GM12865 (cell line): ENCODE data around the gene ATXN1.
A peak's percentile ranks its signal among the peaks of the same experiment; 100 is the strongest.

Source experiments
- DNase-seq: peaks from one replicate; pipeline ENCODE4 v3.0.0; 2010; ENCODE audit warnings: low read depth
- H3K4me3 ChIP-seq: 2 replicates; pipeline ENCODE4 v1.5.1; 2011; ENCODE audit warnings: mild to moderate bottlenecking, low read depth, low read length, control low read depth
- TF ChIP-seq, protein P1 (sequence below): IDR thresholded peaks from 2 replicates; pipeline ENCODE4 v1.5.1; 2011; ENCODE audit warnings: low read length, control low read depth, low read depth, inconsistent platforms; ENCODE audit not compliant: insufficient read depth; ENCODE audit errors: missing control alignments

The ATXN1 gene

DNA sequence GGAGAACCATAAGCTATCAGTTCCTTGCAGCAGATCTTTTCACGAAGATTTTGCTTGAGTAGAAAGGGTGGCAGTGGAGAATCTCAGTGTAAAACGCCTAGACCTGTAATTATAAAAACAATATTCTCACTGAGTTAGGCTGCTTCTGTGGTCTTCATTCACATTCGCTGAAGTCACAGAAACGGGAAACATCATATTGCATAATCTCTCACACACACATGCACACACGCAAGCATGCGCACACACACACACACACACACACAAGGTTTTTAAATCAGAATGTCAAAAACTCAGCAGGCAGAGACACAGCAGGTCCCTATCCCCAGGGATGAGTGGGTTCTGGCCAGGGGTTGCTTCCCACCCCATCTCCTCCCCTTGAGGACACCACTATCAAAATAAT lies 175.5 kb downstream of the ATXN1 start:
- peak overlapping the region; percentile 23; the same call in 1 of the 2 replicates for H3K4me3 ChIP-seq
- TF ChIP-seq, protein P1, sequence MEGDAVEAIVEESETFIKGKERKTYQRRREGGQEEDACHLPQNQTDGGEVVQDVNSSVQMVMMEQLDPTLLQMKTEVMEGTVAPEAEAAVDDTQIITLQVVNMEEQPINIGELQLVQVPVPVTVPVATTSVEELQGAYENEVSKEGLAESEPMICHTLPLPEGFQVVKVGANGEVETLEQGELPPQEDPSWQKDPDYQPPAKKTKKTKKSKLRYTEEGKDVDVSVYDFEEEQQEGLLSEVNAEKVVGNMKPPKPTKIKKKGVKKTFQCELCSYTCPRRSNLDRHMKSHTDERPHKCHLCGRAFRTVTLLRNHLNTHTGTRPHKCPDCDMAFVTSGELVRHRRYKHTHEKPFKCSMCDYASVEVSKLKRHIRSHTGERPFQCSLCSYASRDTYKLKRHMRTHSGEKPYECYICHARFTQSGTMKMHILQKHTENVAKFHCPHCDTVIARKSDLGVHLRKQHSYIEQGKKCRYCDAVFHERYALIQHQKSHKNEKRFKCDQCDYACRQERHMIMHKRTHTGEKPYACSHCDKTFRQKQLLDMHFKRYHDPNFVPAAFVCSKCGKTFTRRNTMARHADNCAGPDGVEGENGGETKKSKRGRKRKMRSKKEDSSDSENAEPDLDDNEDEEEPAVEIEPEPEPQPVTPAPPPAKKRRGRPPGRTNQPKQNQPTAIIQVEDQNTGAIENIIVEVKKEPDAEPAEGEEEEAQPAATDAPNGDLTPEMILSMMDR: no peak
- peak; percentile 40 for DNase-seq

DNA sequence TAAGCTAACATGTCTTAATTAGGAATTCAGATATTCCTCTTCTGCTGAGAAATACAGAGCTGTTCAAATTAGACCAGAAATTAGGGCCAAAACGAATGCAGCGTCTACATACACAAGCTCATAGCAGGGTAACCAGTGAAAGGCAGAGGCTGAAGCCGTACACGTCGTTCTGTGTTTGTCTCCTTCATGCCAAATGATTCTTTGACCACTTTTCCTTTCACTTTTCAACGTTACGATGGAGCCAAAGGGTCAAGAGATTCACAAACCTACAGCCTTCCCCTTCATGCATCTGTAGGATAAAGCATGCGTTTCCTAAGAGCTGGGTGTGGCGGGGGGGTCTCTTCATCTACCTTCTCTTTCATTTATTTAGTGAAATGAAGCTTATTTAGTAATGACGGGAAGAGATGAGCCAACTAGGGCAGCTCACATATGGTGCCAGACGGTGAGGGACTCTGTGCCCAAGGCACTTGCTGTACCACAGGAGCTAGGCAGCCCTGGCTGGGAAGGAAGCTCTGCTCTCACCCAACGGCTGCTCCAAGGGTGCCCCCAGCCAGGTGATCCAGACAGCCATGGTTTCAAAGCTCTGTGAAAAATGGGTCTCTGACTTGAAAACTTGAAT lies 178.0 kb downstream of the ATXN1 start:
- DNase-seq: peak; percentile 64
- TF ChIP-seq, protein P1: no peak
- peak overlapping the region; percentile 62 for H3K4me3 ChIP-seq

DNA sequence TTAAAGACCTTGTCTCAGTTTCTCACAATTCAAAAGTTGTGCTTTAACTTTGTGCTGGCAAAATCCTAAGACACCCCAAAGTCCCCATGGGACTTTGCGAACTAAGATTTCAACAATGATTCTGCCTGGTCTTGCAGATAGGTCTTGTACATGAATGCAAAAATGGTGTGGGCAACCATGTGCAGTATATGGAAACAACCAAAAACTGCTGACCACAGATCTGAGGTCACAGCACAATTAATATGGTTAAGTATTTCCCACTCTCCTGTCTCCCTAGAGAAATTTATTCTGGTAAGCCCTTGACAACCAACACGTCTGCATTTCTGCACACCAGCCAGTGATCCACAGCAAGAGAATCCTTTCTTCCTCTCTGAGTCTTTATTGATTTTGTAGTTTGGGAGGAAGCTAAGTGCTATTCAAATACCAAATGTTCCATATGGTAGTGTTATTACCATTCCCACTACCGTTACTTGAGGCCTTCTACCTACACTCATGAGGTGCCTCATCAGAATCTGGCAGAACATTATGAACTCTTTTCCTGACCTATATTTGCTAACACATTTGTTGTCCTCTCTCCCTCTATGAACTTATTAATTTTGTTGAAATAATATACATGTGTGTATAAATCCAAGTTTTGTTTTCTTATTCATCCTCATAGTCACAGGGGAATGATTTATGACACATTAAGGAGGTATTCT lies 178.7 kb downstream of the ATXN1 start:
- peak overlapping the region; percentile 62 for H3K4me3 ChIP-seq
- DNase-seq: peak; percentile 27
- TF ChIP-seq, protein P1: no peak

DNA sequence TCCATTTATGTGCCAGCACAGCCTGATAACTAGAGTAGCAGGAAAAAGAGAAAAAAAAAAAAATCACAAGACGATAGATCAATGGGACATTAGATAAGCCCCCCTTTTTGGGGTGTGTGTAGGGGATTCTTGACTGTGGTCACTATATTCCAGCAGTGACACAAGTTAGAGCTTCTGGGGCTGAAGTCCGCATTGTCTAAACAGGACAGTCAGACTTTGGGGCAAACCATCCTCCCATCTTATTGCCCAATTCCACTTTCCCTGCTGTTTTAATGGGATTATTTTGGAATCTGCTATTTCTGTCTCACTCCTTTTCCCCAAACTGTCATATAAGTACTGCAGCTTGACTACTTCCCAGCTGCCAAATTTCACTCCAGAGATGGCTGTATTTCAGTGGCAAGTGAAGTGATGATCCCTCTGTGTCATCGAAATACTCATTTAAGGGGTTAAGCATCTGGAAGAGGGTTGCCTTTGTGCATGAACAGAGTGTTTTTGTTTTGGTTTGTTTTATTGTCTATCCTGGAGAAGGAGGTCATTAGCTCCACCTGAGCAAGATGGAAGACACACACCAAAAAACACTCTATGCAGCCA lies 182.5 kb downstream of the ATXN1 start:
- H3K4me3 ChIP-seq: no peak overlapping the region
- TF ChIP-seq, protein P1: no peak
- no peak for DNase-seq

DNA sequence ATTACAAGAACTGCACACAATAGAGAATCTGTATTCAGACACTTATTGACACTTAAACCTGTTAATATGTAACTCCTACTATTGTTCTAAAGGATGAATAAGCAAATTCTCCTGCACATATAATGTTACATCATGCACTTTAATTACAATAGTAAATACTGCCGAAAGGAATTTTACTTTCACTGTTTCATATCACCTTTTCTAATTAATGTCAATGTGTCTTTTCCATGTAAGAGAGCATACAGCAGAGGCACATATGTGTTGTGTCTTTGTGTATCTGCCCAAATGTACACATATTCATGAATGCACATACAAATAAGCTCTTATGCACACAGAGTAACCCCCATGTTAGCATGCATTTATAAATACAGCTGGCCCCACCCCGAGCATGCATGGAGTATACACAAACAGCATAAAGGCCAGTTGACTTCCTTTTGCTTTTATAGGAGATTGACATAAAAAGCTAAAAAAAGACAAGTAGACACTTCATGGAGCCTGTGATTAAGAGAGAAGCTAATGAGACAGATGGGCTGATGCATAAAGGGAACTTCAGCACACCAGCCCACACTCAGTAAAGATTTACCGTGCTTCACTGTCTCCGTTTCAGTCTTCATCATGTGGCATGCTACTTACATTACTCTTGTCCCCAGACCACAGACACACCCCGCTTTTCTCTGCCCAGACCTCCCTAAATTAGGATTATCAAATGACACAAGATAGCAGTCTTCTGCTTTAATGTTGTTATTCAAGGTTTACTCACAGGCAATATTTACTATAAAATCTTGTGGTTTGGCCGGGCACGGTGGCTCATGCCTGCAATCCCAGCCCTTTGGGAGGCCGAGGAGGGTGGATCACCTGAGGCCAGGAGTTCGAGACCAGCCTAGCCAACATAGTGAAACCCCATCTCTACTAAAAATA lies 184.6 kb downstream of the ATXN1 start:
- TF ChIP-seq, protein P1: no peak
- DNase-seq: peak; percentile 52
- H3K4me3 ChIP-seq: no peak overlapping the region

DNA sequence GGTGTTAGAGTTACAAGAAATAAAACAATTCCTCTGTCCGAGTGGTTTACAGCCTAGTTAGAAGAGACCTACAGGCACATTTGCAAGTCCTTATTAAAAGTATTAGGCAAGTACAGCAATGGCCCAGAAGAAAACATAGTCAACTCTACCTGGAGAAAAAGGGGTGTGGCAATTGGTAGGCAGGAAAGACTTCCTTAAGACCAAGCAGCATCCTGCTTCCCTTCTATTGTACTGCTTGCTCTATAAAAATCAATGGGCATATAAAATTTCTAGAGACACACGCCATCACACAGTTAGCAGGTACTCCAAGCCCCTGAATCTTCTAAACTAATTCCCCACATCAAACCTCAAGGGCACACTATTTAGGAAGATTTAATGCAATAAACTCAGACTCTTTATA lies 185.6 kb downstream of the ATXN1 start:
- H3K4me3 ChIP-seq: no peak overlapping the region
- DNase-seq: no peak
- TF ChIP-seq, protein P1: no peak
